Activated CD8-positive, alpha-beta memory T cell treated with anti-CD3 and anti-CD28 coated beads, Interleukin-2, amount 10 ng/mL, durations not matched to agents 7 days and 5 days (primary cell): Measurements from ENCODE around the gene TSHZ2. TPM values are rescaled to one million over a fixed set of nuclear protein-coding genes. Genes with fewer than 3 reads are reported as not detected.
"Not testable (repeated sequence)": the region's sequence is repeated elsewhere in the genome, so short reads cannot be mapped to it uniquely, and the experiment has no call there.

Source experiments
- ATAC-seq: fragments of 150-1000 bp; cut with Tn5 transposase; one replicate; pipeline ENCODE4 v1.10.0; 2021; ENCODE audit warnings: moderate library complexity
- CTCF ChIA-PET: fragments of 350-600 bp; sonication (Branson Sonifier 250); formaldehyde crosslinking; loops from one replicate; lab custom pipeline; 2021; ENCODE audit warnings: antibody characterized with exemption; lab: Charles Lee
- DNase-seq: peaks from one replicate; pipeline ENCODE4 v3.0.0-alpha.2; 2020
- H3K27ac Mint-ChIP-seq: one replicate; pipeline ENCODE4 v1.8.0; 2021; ENCODE audit warnings: mild to moderate bottlenecking, mixed read lengths
- H3K27me3 Mint-ChIP-seq: one replicate; pipeline ENCODE4 v1.8.0; 2021; ENCODE audit warnings: mixed read lengths
- H3K36me3 Mint-ChIP-seq: one replicate; pipeline ENCODE4 v1.8.0; 2021; ENCODE audit warnings: mild to moderate bottlenecking, mixed read lengths
- H3K4me1 Mint-ChIP-seq: one replicate; pipeline ENCODE4 v1.8.0; 2021; ENCODE audit warnings: mixed read lengths
- H3K4me3 Mint-ChIP-seq: one replicate; pipeline ENCODE4 v1.8.0; 2021; ENCODE audit warnings: mild to moderate bottlenecking, moderate library complexity, mixed read lengths
- H3K9me3 Mint-ChIP-seq: one replicate; pipeline ENCODE4 v1.8.0; 2022; ENCODE audit warnings: low read depth, mixed read lengths
- total RNA-seq, 2 experiments: library from RNA; stranded (reverse); gene quantifications; one replicate each; pipeline ENCODE4 v1.2.3, GENCODE V29; 2021

TSHZ2 gene
- total RNA-seq, 2 experiments from 2014 or later: 0.18 to 1.9 TPM

DNA sequence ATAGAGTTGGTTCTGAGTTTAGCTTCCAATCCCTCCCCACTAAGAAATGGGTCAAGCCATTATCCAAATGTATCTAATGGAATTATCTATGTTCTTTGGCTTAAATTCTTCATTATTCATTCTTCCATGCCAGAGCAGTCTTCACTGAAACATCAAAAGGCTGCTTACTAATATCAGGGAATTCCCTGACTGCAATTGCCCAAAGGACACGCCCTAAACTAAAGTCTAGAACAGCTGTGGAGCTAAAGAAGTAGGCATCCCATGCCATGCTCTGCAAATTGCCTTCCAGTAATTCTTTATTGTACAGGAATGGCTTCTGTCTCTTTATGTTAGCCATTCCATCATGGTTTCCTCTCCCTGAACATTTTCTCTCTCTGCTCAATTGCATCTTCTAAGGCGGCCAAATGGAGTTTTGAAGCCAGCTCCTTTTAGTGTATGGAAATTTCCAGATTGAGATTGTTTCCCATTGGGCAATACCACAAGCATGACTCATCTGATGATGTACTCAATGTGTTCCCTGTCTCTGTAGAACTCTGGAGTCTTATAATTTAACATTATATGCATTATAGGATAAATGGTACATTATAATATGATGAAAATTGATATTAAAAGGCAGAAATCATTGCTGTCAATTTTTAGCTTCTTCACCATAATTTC is 28.8 kb upstream of the TSHZ2 start:
- no peak overlapping the region for H3K27ac Mint-ChIP-seq
- ATAC-seq (no peak), DNase-seq (no peak)
- H3K27me3 Mint-ChIP-seq: no peaks in the 10 kb centered on the region
- no peaks in the 10 kb centered on the region for H3K9me3 Mint-ChIP-seq
- CTCF ChIA-PET: no interaction called here
- no peaks in the 10 kb centered on the region for H3K36me3 Mint-ChIP-seq
- H3K4me3 Mint-ChIP-seq: no peak overlapping the region
- H3K4me1 Mint-ChIP-seq: no peaks in the 10 kb centered on the region

GRCh38 chr20:52945268-52945667 is 26.9 kb upstream of the TSHZ2 start:
- Mint-ChIP-seq H3K4me1 (no peaks in the 10 kb centered on the region), H3K27ac (no peak overlapping the region), H3K9me3 (no peaks in the 10 kb centered on the region), H3K27me3 (no peaks in the 10 kb centered on the region), H3K4me3 (no peak overlapping the region), H3K36me3 (no peaks in the 10 kb centered on the region)
- ATAC-seq (no peak), DNase-seq (no peak)
- CTCF ChIA-PET: interaction anchor here (0.7 kb wide), 1 partner anchor 1722 kb away, joined by 3 read pairs; no protein-coding TSS in a partner anchor

DNA sequence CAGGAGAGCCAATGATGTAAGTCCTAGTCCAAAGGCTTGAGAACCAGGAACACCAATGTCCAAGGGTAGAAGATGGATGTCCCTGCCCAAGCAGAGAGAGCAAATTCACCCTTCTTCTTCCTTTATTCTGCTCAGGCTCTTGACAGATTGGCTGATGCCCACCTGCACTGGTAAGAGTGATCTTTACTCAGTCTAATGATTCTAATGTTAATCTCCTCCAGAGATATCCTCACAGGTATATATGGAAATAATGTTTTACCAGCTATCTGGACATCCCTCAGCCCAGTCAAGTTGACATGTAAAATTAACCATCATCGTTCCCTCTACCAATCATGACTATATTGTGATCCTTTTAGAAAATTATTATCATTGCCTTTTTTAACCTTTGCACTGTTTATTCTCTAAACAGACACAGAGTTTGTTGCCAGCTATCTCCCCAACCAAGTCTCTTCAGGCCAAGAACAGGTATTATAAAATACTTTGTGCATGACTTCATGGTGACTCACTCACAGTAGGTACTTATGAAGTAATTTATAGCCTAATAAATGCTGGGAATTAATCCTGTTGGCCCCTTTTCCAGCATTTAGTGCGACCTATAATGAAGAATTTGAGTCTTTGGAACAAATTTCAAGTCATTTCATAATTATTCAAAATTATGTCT is 26.2 kb upstream of the TSHZ2 start:
- Mint-ChIP-seq H3K4me3 (no peak overlapping the region), H3K27me3 (peaks cover 2% of the 10 kb centered on the region), H3K27ac (no peak overlapping the region), H3K4me1 (no peaks in the 10 kb centered on the region), H3K36me3 (no peaks in the 10 kb centered on the region), H3K9me3 (no peaks in the 10 kb centered on the region)
- ATAC-seq (no peak), DNase-seq (no peak)
- CTCF ChIA-PET: interaction anchor here (0.7 kb wide), 1 partner anchor 1722 kb away, joined by 3 read pairs; no protein-coding TSS in a partner anchor

DNA sequence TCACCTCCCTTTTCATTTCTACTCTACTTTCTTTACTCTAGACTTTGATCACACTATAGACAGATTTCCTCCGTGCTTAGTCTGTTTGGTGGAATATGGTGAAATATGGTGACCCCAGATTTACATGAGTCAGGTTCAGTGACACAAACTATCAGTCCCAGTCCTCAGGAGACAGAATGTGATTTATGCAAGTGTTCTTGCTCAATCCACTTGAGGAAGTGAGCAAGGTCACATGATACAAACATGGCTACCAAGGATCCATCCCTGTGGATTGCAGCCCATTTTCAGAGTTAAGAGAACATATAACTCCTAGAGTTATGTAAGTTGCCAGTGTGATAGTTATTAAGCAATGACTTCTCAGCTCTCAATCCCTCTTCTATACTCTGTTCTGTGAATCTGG is 23.7 kb upstream of the TSHZ2 start:
- no peaks in the 10 kb centered on the region for H3K9me3 Mint-ChIP-seq
- peaks cover 2% of the 10 kb centered on the region for H3K27me3 Mint-ChIP-seq
- no peak overlapping the region for H3K27ac Mint-ChIP-seq
- H3K4me3 Mint-ChIP-seq: no peak overlapping the region
- ATAC-seq (no peak), DNase-seq (no peak)
- CTCF ChIA-PET: no interaction called here
- H3K4me1 Mint-ChIP-seq: no peaks in the 10 kb centered on the region
- H3K36me3 Mint-ChIP-seq: no peaks in the 10 kb centered on the region

DNA sequence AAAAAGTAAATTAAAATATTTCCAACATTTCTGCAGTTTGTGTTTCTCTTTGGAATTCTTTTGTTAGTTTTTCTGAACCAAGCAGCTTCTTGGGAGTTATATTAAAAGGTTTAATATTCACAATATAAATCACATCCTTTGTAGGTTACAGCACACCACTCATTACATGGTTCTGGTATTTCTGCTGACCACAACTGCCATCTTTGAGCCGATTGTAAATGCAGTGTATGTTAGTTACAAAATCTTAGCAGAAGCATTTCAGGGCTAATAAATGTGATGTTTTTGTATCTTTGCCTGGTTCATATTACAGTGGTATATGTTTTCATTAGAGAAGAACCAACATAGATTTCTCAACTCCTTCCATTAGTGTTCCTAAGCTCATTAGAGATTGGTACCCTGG is 19.1 kb upstream of the TSHZ2 start:
- ATAC-seq: no peak
- no peak overlapping the region for H3K4me3 Mint-ChIP-seq
- H3K9me3 Mint-ChIP-seq: no peaks in the 10 kb centered on the region
- no peaks in the 10 kb centered on the region for H3K4me1 Mint-ChIP-seq
- peaks cover 2% of the 10 kb centered on the region for H3K27me3 Mint-ChIP-seq
- no peak for DNase-seq
- H3K27ac Mint-ChIP-seq: no peak overlapping the region
- CTCF ChIA-PET: no interaction called here
- no peaks in the 10 kb centered on the region for H3K36me3 Mint-ChIP-seq

DNA sequence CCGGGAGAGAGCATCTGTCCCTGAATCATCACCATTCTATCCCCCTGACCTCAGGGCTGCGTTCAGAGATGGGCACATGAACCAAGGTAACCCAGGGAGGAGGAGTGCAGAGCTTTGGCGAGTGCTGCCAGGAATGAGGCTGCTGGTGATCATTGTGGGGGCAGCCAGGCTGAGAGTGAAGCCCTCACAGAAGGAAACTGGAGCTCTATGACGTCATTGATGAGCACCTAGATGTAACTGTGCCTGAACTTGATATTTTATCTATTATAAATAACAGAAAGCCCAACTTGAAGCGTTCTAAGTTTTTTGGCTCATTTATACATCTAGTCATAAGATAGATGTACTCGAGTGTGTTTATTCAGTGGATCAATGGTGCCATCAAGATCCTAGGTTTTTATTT is 17.3 kb upstream of the TSHZ2 start:
- Mint-ChIP-seq H3K4me3 (no peak overlapping the region), H3K27ac (no peak overlapping the region), H3K27me3 (peaks cover 2% of the 10 kb centered on the region), H3K36me3 (no peaks in the 10 kb centered on the region), H3K4me1 (no peaks in the 10 kb centered on the region), H3K9me3 (no peaks in the 10 kb centered on the region)
- CTCF ChIA-PET: no interaction called here
- ATAC-seq (no peak), DNase-seq (no peak)

- H3K4me1 Mint-ChIP-seq: no peaks in the 10 kb centered on the region
- H3K4me3 Mint-ChIP-seq: no peak overlapping the region
- no peaks in the 10 kb centered on the region for H3K36me3 Mint-ChIP-seq
- no peak for ATAC-seq
- no peak for DNase-seq
- no peak overlapping the region for H3K27ac Mint-ChIP-seq
- H3K9me3 Mint-ChIP-seq: no peaks in the 10 kb centered on the region
- CTCF ChIA-PET: no interaction called here
- peaks cover 4% of the 10 kb centered on the region for H3K27me3 Mint-ChIP-seq
Observed at GRCh38 chr20:52958211-52958610, 13.9 kb upstream of the TSHZ2 start.

- DNase-seq (no peak), ATAC-seq (no peak)
- no peaks in the 10 kb centered on the region for H3K4me1 Mint-ChIP-seq
- no peaks in the 10 kb centered on the region for H3K36me3 Mint-ChIP-seq
- no peak overlapping the region for H3K4me3 Mint-ChIP-seq
- H3K9me3 Mint-ChIP-seq: no peaks in the 10 kb centered on the region
- CTCF ChIA-PET: no interaction called here
- H3K27me3 Mint-ChIP-seq: peaks cover 8% of the 10 kb centered on the region
- no peak overlapping the region for H3K27ac Mint-ChIP-seq
Observed at GRCh38 chr20:52959125-52959524, 13.0 kb upstream of the TSHZ2 start.

DNA sequence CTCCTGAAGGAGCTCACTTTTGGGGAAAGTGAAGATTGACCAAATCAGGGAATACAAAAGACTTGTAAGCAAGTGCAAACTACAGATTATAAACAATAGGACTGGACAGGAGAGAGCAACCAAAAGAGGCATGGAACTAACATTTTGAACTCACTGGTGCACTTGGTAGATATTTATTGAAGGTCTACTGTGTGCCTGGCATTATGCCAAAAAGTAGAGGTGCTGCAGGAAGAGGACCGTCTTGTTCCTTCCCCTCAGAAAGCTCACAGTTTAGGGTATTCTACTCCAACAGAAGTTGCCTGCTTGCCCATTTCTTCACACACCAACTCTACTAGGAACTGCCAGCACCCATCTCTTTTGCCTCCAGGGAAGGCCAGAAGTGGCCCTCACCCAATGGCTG is 10.0 kb upstream of the TSHZ2 start:
- H3K4me1 Mint-ChIP-seq: no peaks in the 10 kb centered on the region
- DNase-seq: no peak
- no peak overlapping the region for H3K27ac Mint-ChIP-seq
- CTCF ChIA-PET: no interaction called here
- H3K9me3 Mint-ChIP-seq: no peaks in the 10 kb centered on the region
- peaks cover 8% of the 10 kb centered on the region for H3K27me3 Mint-ChIP-seq
- H3K4me3 Mint-ChIP-seq: no peak overlapping the region
- no peak for ATAC-seq
- no peaks in the 10 kb centered on the region for H3K36me3 Mint-ChIP-seq

GRCh38 chr20:52963131-52963530 is 9.0 kb upstream of the TSHZ2 start:
- ATAC-seq: no peak
- Mint-ChIP-seq H3K4me1 (no peaks in the 10 kb centered on the region), H3K4me3 (no peak overlapping the region), H3K27me3 (peaks cover 8% of the 10 kb centered on the region), H3K9me3 (no peaks in the 10 kb centered on the region), H3K36me3 (no peaks in the 10 kb centered on the region), H3K27ac (no peak overlapping the region)
- CTCF ChIA-PET: no interaction called here
- DNase-seq: no peak

DNA sequence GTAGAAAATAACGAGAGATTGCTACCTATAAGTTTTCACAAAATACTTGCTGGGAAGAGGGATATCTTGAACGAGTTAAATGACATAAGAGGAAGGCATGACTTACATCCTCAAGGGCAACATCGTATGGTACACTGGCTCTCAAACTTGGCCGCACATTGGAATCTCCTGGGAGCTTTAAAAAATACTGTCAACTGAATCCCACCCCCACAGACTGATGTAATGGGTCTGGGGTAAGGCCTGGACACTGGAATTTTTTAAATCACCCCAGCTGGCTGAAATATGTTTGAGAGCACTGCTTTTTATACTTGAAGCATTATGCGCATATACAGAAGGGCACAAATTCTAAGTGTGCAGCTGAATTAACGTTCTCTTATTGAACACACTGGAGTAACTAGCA is 8.0 kb upstream of the TSHZ2 start:
- no peak for ATAC-seq

DNA sequence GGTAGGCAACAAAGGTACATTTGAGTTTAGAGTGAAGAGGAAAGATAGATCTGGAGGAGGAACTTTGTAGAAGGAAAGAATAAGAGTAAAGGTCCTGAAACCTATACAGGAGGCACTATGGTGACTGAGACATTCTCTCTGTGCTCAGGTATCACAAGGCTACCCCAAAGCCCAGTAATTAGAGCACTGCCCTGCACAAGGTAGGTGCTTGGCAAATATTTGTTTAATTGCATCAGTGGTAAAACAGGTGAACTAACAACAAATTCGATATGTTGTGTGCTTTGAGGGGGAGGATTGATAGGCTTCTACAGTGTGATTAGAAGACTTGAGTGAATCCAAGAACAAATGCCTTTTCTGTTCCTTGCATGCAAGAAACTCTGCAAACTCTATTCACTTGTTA is 6.8 kb upstream of the TSHZ2 start:
- Mint-ChIP-seq H3K4me3 (no peak overlapping the region), H3K27ac (no peak overlapping the region), H3K4me1 (no peaks in the 10 kb centered on the region), H3K27me3 (peaks cover 8% of the 10 kb centered on the region), H3K9me3 (no peaks in the 10 kb centered on the region), H3K36me3 (no peaks in the 10 kb centered on the region)
- ATAC-seq (no peak), DNase-seq (no peak)
- CTCF ChIA-PET: no interaction called here

More for the DNA sequence above, 8.0 kb upstream of the TSHZ2 start:
- no peaks in the 10 kb centered on the region for H3K36me3 Mint-ChIP-seq
- no peak overlapping the region for H3K27ac Mint-ChIP-seq
- no peak for DNase-seq
- CTCF ChIA-PET: no interaction called here
- H3K27me3 Mint-ChIP-seq: peaks cover 8% of the 10 kb centered on the region
- no peaks in the 10 kb centered on the region for H3K9me3 Mint-ChIP-seq
- H3K4me1 Mint-ChIP-seq: no peaks in the 10 kb centered on the region
- no peak overlapping the region for H3K4me3 Mint-ChIP-seq

DNA sequence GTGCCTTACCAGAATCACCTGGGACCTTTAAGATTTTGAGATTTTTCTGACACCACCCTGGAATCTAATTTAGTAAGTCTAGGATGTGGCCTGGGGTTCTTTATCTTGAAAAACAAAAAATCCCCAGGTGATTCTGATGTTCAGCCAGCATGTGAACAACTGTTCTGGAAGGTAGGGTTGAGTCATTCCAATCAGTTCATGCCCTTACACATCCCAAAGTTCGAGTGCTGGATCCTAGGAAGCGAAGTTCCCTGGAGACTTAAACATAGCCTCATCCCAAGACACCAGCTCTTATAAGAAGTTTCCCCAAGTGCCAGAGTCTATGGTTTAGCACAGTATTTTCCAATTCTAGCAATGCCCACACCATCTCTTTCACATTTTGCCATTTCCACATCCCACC is 6.3 kb upstream of the TSHZ2 start:
- no peaks in the 10 kb centered on the region for H3K9me3 Mint-ChIP-seq
- no peak overlapping the region for H3K27ac Mint-ChIP-seq
- H3K4me1 Mint-ChIP-seq: no peaks in the 10 kb centered on the region
- peaks cover 10% of the 10 kb centered on the region for H3K27me3 Mint-ChIP-seq
- DNase-seq: no peak
- H3K36me3 Mint-ChIP-seq: no peaks in the 10 kb centered on the region
- CTCF ChIA-PET: no interaction called here
- no peak for ATAC-seq
- H3K4me3 Mint-ChIP-seq: no peak overlapping the region

- H3K27me3 Mint-ChIP-seq: peaks cover 18% of the 10 kb centered on the region
- CTCF ChIA-PET, H3K4me1 Mint-ChIP-seq, H3K27ac Mint-ChIP-seq, H3K36me3 Mint-ChIP-seq, H3K9me3 Mint-ChIP-seq, H3K4me3 Mint-ChIP-seq, ATAC-seq, DNase-seq: not testable (repeated sequence)
Observed at GRCh38 chr20:52966543-52966942, 5.6 kb upstream of the TSHZ2 start.
